SK-N-SH treated with all-trans-retinoic acid at 6 μM for 48 hours (cell line): ENCODE measurements around the gene MEA1.
"Not testable (repeated sequence)": the region's sequence is repeated elsewhere in the genome, so short reads cannot be mapped to it uniquely, and the experiment has no call there.

Experiments
- CREB5 ChIP-seq: fragments of 250-450 bp; sonication (Bioruptor Pico); IDR thresholded peaks from 2 replicates; pipeline ENCODE4 v1.5.1; 2020; ENCODE audit warnings: low read depth, mild to moderate bottlenecking, moderate library complexity
- ISL1 ChIP-seq: fragments of 250-450 bp; sonication (Bioruptor Pico); IDR thresholded peaks from 2 replicates; pipeline ENCODE4 v2.1.2; 2022; ENCODE audit warnings: mild to moderate bottlenecking, moderate library complexity
- OSR1 ChIP-seq: fragments of 250-450 bp; sonication (Bioruptor Pico); IDR thresholded peaks from 2 replicates; pipeline ENCODE4 v1.8.0; 2022; ENCODE audit warnings: moderate library complexity, mild to moderate bottlenecking, inconsistent platforms
- PATZ1 ChIP-seq: fragments of 250-450 bp; sonication (Bioruptor Pico); IDR thresholded peaks from 2 replicates; pipeline ENCODE4 v1.8.0; 2020; ENCODE audit warnings: mild to moderate bottlenecking, moderate library complexity, borderline replicate concordance
- RARB ChIP-seq: fragments of 250-450 bp; sonication (Bioruptor Pico); IDR thresholded peaks from 2 replicates; pipeline ENCODE4 v1.8.0; 2021; ENCODE audit warnings: mild to moderate bottlenecking, moderate library complexity
- TCF4 ChIP-seq: fragments of 250-450 bp; sonication (Bioruptor Pico); IDR thresholded peaks from 2 replicates; pipeline ENCODE4 v1.8.0; 2021; ENCODE audit warnings: mild to moderate bottlenecking, moderate library complexity, borderline replicate concordance
- ZFP30 ChIP-seq: fragments of 450-650 bp; formaldehyde crosslinking; IDR thresholded peaks from 2 replicates; pipeline ENCODE4 v1.5.0; 2022; ENCODE audit warnings: mild to moderate bottlenecking, moderate library complexity
- ZNF565 ChIP-seq: fragments of 450-650 bp; formaldehyde crosslinking; conservative IDR thresholded peaks from 2 replicates; pipeline ENCODE4 v1.5.0; 2020; ENCODE audit warnings: low read depth, mild to moderate bottlenecking, moderate library complexity

DNA sequence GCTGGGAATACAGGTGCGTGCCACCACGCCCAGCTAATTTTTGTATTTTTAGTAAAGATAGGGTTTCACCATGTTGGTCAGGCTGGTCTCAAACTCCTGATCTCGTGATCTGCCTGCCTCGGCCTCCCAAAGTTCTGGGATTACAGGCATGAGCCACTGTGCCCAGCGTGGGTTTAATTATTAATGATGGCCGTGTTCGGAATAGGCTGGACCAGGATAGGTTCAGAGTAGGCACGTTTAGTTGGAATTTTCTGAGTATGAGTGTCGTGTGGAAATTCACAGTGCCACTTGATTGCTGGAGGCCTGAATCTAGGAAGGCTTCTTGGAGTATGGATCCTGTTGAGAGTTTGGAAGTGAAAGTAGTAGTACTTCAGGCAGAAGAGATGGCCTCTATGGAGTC lies 15.5 kb downstream of the MEA1 start:
- not testable (repeated sequence) for TF ChIP-seq TCF4, ISL1, ZNF565, RARB, PATZ1, OSR1, CREB5, ZFP30 (CRISPR knock-in tag)
